SK-N-MC (cell line): ENCODE measurements around the gene TRPV2.
"Not testable (repeated sequence)": the region's sequence is repeated elsewhere in the genome, so short reads cannot be mapped to it uniquely, and the experiment has no call there.

Source experiments
- EZH2 ChIP-seq: fragments of 200-600 bp; sonication (generic); IDR thresholded peaks from one replicate; pipeline ENCODE4 v1.6.1; 2017; ENCODE audit warnings: antibody characterized with exemption
- POLR2AphosphoS5 ChIP-seq: IDR thresholded peaks from 2 replicates; pipeline ENCODE4 v1.6.1; 2012; ENCODE audit warnings: mild to moderate bottlenecking, low read depth, low read length, borderline replicate concordance

GRCh38 chr17:16396693-16397092, 18.7 kb upstream of the TRPV2 start:
- not testable (repeated sequence) for TF ChIP-seq POLR2AphosphoS5, EZH2
